Cardiac muscle cell (in vitro differentiated cells and primary cell): Measurements from ENCODE around the gene ALK. TPM values are rescaled to one million over a fixed set of nuclear protein-coding genes. Genes with fewer than 3 reads are reported as not detected.

ENCODE experiments used
- DNase-seq, 2 donors: peaks; one replicate each; pipeline versions ENCODE4 v3.0.0 to v3.0.0-alpha.2; 2010 to 2017; ENCODE audit warnings: low read depth in 1 of 2, low spot score in 1 of 2
- H3K27ac ChIP-seq: fragments of 200-600 bp; sonication (generic); 2 replicates; pipeline ENCODE4 v1.5.1; 2016
- H3K27me3 ChIP-seq: fragments of 200-600 bp; sonication (generic); 2 replicates; pipeline ENCODE4 v1.6.0; 2016; ENCODE audit warnings: control low read depth
- H3K36me3 ChIP-seq: fragments of 200-600 bp; sonication (generic); 2 replicates; pipeline ENCODE4 v1.5.1; 2016; ENCODE audit warnings: control low read depth
- H3K4me1 ChIP-seq: fragments of 200-600 bp; sonication (generic); 2 replicates; pipeline ENCODE4 v1.8.1; 2017; ENCODE audit warnings: low read depth, mild to moderate bottlenecking, mixed run types
- H3K4me3 ChIP-seq: fragments of 200-600 bp; sonication (generic); 2 replicates; pipeline ENCODE4 v1.5.1; 2016; ENCODE audit warnings: mild to moderate bottlenecking
- H3K9me3 ChIP-seq: fragments of 200-600 bp; sonication (generic); 2 replicates; pipeline ENCODE4 v1.5.1; 2017; ENCODE audit warnings: low read depth, mild to moderate bottlenecking, control low read depth
- polyA plus RNA-seq: library from polyadenylated mRNA; unstranded; fragments of >200 nt; fragmentation: Nextera tagmentation; extraction: Ambion mirVana; gene quantifications from 2 replicates; pipeline ENCODE4 v1.2.1, GENCODE V29; 2016
- total RNA-seq: library from RNA; depleted of rRNA; stranded (reverse); fragments of >200 nt; gene quantifications from 2 replicates; pipeline ENCODE4 v1.2.3, GENCODE V29; 2016
- TF ChIP-seq, protein P1 (sequence below): IDR thresholded peaks from 2 replicates; pipeline ENCODE4 v1.5.1; 2012; ENCODE audit warnings: low read depth, mild to moderate bottlenecking, low read length

ALK gene
- total and polyA plus RNA-seq, 2 experiments from 2014 or later: 1.8 to 4.3 TPM

GRCh38 chr2:29361231-29361630, 560.2 kb downstream of the ALK start:
- Histone ChIP-seq H3K4me3 (no peak overlapping the region), H3K27me3 (no peaks in the 10 kb centered on the region), H3K4me1 (no peaks in the 10 kb centered on the region), H3K9me3 (no peaks in the 10 kb centered on the region), H3K36me3 (no peaks in the 10 kb centered on the region), H3K27ac (no peak overlapping the region)
- TF ChIP-seq, protein P1, sequence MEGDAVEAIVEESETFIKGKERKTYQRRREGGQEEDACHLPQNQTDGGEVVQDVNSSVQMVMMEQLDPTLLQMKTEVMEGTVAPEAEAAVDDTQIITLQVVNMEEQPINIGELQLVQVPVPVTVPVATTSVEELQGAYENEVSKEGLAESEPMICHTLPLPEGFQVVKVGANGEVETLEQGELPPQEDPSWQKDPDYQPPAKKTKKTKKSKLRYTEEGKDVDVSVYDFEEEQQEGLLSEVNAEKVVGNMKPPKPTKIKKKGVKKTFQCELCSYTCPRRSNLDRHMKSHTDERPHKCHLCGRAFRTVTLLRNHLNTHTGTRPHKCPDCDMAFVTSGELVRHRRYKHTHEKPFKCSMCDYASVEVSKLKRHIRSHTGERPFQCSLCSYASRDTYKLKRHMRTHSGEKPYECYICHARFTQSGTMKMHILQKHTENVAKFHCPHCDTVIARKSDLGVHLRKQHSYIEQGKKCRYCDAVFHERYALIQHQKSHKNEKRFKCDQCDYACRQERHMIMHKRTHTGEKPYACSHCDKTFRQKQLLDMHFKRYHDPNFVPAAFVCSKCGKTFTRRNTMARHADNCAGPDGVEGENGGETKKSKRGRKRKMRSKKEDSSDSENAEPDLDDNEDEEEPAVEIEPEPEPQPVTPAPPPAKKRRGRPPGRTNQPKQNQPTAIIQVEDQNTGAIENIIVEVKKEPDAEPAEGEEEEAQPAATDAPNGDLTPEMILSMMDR: no peak
- DNase-seq: peak in 1 of 2 donors; percentile 35

DNA sequence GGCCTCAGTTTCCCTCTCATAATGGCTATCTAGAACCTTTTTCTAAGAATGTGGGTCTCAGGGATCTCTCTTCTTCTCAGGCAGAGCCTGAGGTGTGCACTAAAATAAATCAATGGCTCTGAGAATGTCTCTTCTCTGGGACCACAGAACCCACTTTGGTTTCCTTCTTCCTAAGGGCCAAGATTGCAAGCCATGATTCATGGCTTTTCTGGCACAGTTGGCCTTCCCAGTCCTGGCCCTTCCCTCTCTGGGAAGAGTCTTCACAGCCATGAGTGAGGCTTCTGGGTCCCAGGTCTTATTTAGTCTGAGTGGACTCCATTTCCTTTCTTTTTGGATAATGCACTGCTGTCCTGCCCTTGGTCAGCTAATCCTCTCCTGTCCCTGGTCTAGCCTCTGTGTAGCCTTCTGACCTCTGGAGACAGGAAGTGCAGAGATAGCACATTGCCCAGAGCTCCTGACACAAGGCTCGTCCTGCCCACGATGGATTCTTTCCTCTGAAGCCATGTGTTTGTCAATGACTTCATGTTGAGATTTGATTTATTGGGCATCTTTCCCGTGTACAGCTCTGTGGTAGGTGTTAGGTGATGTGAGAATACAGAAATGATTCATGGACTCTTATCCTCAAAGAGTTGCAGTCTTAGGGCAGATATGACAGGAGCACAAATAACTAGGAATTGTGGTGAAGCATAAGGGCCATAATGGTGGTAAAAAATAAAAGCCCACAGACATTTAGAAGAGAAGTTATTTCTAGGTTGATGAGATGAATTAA, 561.2 kb downstream of the ALK start:
- Histone ChIP-seq H3K9me3 (no peaks in the 10 kb centered on the region), H3K36me3 (no peaks in the 10 kb centered on the region), H3K27ac (no peak overlapping the region), H3K27me3 (no peaks in the 10 kb centered on the region), H3K4me1 (no peaks in the 10 kb centered on the region), H3K4me3 (no peak overlapping the region)
- no peak for DNase-seq
- TF ChIP-seq, protein P1: no peak

DNA sequence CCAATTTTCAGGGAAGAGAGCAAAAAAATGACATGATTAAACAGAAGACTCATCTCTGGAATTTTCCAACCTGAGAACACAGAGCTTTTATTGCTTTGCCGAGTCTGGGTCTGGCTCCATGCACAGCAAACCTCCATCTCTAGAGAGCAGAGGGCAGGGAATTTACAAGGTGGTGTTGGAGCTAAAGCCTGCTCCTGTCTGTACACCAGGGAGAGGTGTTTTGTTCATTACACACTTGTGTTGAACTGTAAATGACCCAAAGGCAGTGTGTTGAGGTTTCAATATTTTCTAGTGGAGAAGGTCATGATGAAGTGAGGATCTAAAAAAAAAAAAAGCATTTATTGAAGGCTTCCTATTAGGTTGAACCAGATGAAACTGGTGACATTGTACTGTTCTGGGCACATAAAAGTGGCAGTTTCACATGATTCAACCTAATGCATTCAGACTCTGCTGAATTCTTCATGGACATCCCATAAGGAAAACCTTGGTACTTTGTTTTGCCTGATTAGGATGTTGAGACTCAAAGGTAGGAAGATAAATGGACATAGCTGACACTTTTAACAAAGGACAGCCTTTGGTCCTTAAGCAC, 567.9 kb downstream of the ALK start:
- TF ChIP-seq, protein P1: no peak
- DNase-seq: peak in 1 of 2 donors; percentile 8
- Histone ChIP-seq H3K4me3 (no peak overlapping the region), H3K36me3 (no peaks in the 10 kb centered on the region), H3K27me3 (no peaks in the 10 kb centered on the region), H3K9me3 (no peaks in the 10 kb centered on the region), H3K4me1 (peaks cover 7% of the 10 kb centered on the region), H3K27ac (no peak overlapping the region)

DNA sequence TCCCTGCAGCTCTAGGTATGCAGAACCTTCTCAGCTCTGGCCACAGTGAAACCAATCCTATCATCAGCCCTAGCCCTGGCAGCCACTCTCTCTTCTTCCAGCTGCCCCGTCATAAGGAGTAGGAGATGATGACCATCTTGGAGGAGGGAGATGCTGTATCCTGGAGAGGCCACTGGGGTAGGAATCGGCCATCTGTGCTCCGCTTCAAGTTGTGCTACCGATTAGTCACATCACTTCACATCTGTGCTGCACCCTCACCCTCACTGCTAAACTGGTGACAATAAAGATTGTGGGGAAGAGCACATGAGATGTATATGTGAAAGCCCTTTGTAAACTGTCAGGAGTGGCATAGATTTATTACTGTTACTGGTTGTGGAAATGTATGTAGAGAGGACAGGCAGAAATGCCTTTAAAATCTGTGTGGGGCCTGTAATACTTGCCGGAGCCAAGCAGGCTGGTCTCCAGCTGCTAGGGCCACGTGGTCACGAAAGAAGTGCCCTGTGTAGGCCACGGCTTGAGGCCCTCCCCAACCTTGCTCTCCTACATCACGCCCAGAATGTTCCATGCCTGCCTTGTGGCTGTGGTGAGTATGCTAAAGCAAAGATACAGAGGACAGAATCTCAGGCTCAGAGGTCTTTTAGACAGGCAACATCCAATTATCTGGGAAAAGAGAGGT, 569.3 kb downstream of the ALK start:
- DNase-seq: peak in 1 of 2 donors; percentile 4
- TF ChIP-seq, protein P1: no peak
- H3K36me3 ChIP-seq: no peaks in the 10 kb centered on the region
- H3K9me3 ChIP-seq: no peaks in the 10 kb centered on the region
- H3K27ac ChIP-seq: no peak overlapping the region
- no peaks in the 10 kb centered on the region for H3K27me3 ChIP-seq
- no peak overlapping the region for H3K4me3 ChIP-seq
- peaks cover 7% of the 10 kb centered on the region for H3K4me1 ChIP-seq

DNA sequence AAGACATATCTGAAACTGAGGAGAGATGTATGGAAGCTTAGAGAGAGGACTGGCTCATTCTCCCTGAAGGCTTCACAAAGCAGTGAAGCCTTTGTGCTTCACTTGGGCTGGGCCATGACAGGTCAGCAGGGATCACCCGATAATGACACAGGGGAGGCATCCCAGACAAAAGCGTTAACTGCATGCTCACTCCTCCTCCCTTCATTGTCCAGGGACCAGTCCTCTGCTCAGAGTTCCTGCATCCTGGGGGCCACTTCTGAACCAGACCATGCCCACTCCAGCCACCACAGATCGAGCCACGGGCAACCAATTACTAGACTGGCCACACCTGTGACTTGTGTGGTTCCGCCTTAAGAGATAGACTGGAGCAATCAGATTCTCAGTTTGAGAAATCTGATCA, 570.1 kb downstream of the ALK start:
- no peaks in the 10 kb centered on the region for H3K27me3 ChIP-seq
- H3K9me3 ChIP-seq: no peaks in the 10 kb centered on the region
- H3K4me1 ChIP-seq: peaks cover 7% of the 10 kb centered on the region
- DNase-seq: no peak
- H3K36me3 ChIP-seq: no peaks in the 10 kb centered on the region
- H3K4me3 ChIP-seq: no peak overlapping the region
- TF ChIP-seq, protein P1: no peak
- no peak overlapping the region for H3K27ac ChIP-seq
